ENCODE measurements around the gene KLHL22.

The KLHL22 gene

DNA sequence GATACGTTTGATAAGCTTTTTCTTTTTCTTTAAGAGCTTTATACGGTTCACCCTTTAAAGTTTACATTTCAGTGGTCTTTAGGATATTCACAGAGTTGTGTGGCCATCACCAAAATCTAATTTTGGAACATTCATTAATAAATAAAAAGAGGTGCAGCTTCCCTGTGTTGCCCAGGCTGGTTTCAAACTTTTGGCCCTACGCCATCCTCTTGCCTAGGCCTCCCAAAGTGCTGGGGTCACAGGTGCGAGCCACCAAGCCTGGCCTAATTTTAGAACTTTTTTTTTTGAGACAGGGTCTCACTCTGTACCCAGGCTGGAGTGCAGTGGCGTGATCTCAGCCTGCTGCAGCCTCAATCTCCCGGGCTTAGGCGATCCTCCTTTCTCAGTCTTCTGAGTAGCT lies 42.4 kb upstream of the KLHL22 start:
- Histone ChIP-seq H3K4me3 (ENCODE audit: low read depth, low read length) (no peak overlapping the region), H3K4me1 (peaks cover 2% of the 10 kb centered on the region), H3K27ac (no peak overlapping the region), H3K4me2 (ENCODE audit: low read length) (no peak overlapping the region), H3K9ac (no peak overlapping the region), H3K27me3 (ENCODE audit: control insufficient read depth, insufficient read depth, low read length) (no peaks in the 10 kb centered on the region), H2AFZ (no peak overlapping the region), H3K36me3 (ENCODE audit: control insufficient read depth, insufficient read depth, low read length) (no peaks in the 10 kb centered on the region), H3K79me2 (peaks cover 24% of the 10 kb centered on the region), H3K9me3 (ENCODE audit: control insufficient read depth, low read length) (no peaks in the 10 kb centered on the region)
- TF ChIP-seq, protein P1, sequence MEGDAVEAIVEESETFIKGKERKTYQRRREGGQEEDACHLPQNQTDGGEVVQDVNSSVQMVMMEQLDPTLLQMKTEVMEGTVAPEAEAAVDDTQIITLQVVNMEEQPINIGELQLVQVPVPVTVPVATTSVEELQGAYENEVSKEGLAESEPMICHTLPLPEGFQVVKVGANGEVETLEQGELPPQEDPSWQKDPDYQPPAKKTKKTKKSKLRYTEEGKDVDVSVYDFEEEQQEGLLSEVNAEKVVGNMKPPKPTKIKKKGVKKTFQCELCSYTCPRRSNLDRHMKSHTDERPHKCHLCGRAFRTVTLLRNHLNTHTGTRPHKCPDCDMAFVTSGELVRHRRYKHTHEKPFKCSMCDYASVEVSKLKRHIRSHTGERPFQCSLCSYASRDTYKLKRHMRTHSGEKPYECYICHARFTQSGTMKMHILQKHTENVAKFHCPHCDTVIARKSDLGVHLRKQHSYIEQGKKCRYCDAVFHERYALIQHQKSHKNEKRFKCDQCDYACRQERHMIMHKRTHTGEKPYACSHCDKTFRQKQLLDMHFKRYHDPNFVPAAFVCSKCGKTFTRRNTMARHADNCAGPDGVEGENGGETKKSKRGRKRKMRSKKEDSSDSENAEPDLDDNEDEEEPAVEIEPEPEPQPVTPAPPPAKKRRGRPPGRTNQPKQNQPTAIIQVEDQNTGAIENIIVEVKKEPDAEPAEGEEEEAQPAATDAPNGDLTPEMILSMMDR (IDR thresholded peaks at IDR 0.05): no peak

- H3K4me1 ChIP-seq: peaks cover 2% of the 10 kb centered on the region
- H3K9me3 ChIP-seq (ENCODE audit: control insufficient read depth, low read length): no peaks in the 10 kb centered on the region
- no peaks in the 10 kb centered on the region for H3K36me3 ChIP-seq (ENCODE audit: control insufficient read depth, insufficient read depth, low read length)
- no peak overlapping the region for H3K9ac ChIP-seq
- no peak overlapping the region for H3K27ac ChIP-seq
- H3K27me3 ChIP-seq (ENCODE audit: control insufficient read depth, insufficient read depth, low read length): no peaks in the 10 kb centered on the region
- no peak overlapping the region for H2AFZ ChIP-seq
- TF ChIP-seq, protein P1 (IDR thresholded peaks at IDR 0.05): no peak
- H3K4me2 ChIP-seq (ENCODE audit: low read length): no peak overlapping the region
- no peak overlapping the region for H3K4me3 ChIP-seq (ENCODE audit: low read depth, low read length)
- peaks cover 24% of the 10 kb centered on the region for H3K79me2 ChIP-seq
These were observed 41.7 kb upstream of the KLHL22 start for GRCh38 chr22:20537325-20537756.

DNA sequence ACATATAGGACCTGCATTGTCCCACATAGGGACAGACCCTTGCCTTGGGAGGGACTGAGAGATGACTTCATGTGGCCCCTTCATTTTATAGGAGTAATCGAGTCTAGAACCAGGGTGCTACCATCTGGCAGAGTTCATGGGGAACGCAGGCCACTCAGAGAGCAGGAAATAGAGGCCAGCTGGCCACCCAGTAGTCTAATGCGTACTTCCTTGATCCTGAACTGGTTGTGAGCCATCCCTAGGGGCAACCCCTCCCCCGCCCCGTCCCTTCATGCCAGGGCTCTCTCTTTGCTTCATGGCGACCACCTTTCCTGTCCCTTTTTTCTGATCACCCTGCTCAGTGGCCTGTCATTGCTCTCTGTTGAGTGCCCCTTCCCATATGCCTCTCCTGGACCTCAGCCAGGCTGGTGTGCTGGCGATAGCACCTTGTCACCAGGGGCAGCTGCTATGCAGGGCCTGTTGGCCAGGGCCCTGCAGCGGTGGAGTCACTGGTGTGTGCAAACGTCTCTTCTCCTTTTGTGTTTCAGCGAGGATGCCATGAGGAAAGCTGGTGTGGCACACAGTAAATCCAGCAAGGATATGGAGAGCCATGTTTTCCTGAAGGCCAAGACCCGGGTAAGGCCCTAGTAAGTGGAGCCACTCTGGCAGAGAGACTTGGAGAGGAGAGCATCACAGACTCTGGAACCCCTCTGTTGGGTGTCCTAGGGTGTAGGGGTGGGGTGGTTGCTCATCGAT lies 41.2 kb upstream of the KLHL22 start:
- Histone ChIP-seq H3K36me3 (ENCODE audit: control insufficient read depth, insufficient read depth, low read length) (no peaks in the 10 kb centered on the region), H3K4me1 (peaks cover 2% of the 10 kb centered on the region), H3K4me3 (ENCODE audit: low read depth, low read length) (no peak overlapping the region), H3K27ac (no peak overlapping the region), H3K27me3 (ENCODE audit: control insufficient read depth, insufficient read depth, low read length) (no peaks in the 10 kb centered on the region), H3K9ac (no peak overlapping the region), H2AFZ (no peak overlapping the region), H3K4me2 (ENCODE audit: low read length) (no peak overlapping the region), H3K9me3 (ENCODE audit: control insufficient read depth, low read length) (no peaks in the 10 kb centered on the region), H3K79me2 (peaks cover 26% of the 10 kb centered on the region)
- TF ChIP-seq, protein P1 (IDR thresholded peaks at IDR 0.05): no peak

DNA sequence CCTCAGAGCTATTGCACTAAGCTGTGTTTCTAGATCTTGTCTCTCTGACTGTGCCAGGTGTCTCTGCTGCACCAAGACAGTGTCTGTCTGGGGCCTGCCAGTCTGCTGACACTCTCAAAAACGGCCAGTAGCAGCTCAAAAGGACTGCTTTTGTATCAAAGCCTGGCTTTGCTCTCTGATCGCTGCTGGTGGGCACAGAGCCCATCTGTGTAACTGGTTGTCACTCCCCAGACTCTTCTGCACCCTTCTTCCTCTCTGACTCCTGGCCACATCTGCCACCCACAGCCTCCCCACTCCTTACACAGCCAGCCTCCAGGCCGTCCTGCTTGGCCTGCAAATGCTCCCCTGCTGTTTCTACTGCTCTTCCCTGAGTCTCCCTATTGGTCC lies 38.3 kb upstream of the KLHL22 start:
- H3K4me2 ChIP-seq (ENCODE audit: low read length): no peak overlapping the region
- no peak overlapping the region for H3K9ac ChIP-seq
- TF ChIP-seq, protein P1 (IDR thresholded peaks at IDR 0.05): no peak
- no peak overlapping the region for H3K27ac ChIP-seq
- H3K9me3 ChIP-seq (ENCODE audit: control insufficient read depth, low read length): no peaks in the 10 kb centered on the region
- peaks cover 6% of the 10 kb centered on the region for H3K4me1 ChIP-seq
- H3K79me2 ChIP-seq: peaks cover 33% of the 10 kb centered on the region
- H3K27me3 ChIP-seq (ENCODE audit: control insufficient read depth, insufficient read depth, low read length): no peaks in the 10 kb centered on the region
- H3K36me3 ChIP-seq (ENCODE audit: control insufficient read depth, insufficient read depth, low read length): no peaks in the 10 kb centered on the region
- H2AFZ ChIP-seq: no peak overlapping the region
- H3K4me3 ChIP-seq (ENCODE audit: low read depth, low read length): no peak overlapping the region
